ENCODE results near the gene SLC35D3. TPM values are rescaled to one million over a fixed set of nuclear protein-coding genes. Genes with fewer than 3 reads are reported as not detected.

SLC35D3 gene
- total and polyA plus RNA-seq, 2 donors (not counting 3 experiments of a cell fraction or from before 2014, with no cell fraction given), result not detected

DNA sequence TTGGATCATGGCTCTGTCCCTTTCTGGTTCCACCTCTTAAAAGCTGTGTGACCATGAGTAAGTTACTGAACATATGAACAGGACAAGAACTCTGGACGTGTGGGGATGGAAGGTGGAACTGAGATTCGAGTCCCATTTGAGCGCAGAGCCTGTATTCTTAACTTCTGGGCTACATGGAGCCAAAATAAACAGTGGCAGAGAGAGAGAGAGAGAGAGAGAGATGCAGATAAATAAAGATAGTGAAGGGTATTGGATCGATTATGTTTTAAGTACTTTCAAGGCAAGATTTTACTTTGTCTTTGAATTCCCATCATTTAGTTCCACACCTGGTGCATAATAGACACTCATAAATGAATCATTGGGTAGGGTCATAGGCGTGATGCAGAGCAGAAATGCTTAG lies 39.7 kb downstream of the SLC35D3 start:
- CTCF ChIA-PET, result no interaction called here
- no peak overlapping the region for H3K9ac ChIP-seq (replicated peaks; ENCODE audit: extremely low read depth, insufficient read depth, low read length)
- H2AFZ ChIP-seq (ENCODE audit: low read depth, low read length), result no peak overlapping the region
- dilution Hi-C loops (cut with MboI; ENCODE audit: extremely low pct_ligation_motif_present, low sequenced_read_pairs), result no loop called here
- DNase-seq (ENCODE audit: low read depth, low spot score) (no peak), FAIRE-seq (no peak)
- H3K79me2 ChIP-seq (ENCODE audit: control insufficient read depth, insufficient read depth, low read length), result no peaks in the 10 kb centered on the region
- no peaks in the 10 kb centered on the region for H4K20me1 ChIP-seq (replicated peaks; ENCODE audit: control insufficient read depth, extremely low read depth, insufficient read depth, low read length)
- intact Hi-C loops (cut with micrococcal nuclease), result no loop called here
- BruUV-seq (replicated peaks), result no TSS peak
- TF ChIP-seq POLR2A (IDR thresholded peaks at IDR 0.05; ENCODE audit: low read depth, low read length), result no peak
- TF ChIP-seq JUN (IDR thresholded peaks at IDR 0.05; ENCODE audit: borderline replicate concordance, insufficient read depth, insufficient read length, low read depth), result no peak
- TF ChIP-seq EZH2 (IDR thresholded peaks at IDR 0.05; ENCODE audit: borderline replicate concordance, low read depth, low read length, severe bottlenecking), result no peak
- TF ChIP-seq POLR2AphosphoS5 (IDR thresholded peaks at IDR 0.05; ENCODE audit: insufficient read depth, low read depth, low read length), result no peak
- no peak for TF ChIP-seq MYC (IDR thresholded peaks at IDR 0.05; ENCODE audit: low read depth, low read length)
- TF ChIP-seq, protein P1, sequence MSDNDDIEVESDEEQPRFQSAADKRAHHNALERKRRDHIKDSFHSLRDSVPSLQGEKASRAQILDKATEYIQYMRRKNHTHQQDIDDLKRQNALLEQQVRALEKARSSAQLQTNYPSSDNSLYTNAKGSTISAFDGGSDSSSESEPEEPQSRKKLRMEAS (IDR thresholded peaks at IDR 0.05; ENCODE audit: insufficient read depth, insufficient read length), result no peak
- TF ChIP-seq, protein P2, sequence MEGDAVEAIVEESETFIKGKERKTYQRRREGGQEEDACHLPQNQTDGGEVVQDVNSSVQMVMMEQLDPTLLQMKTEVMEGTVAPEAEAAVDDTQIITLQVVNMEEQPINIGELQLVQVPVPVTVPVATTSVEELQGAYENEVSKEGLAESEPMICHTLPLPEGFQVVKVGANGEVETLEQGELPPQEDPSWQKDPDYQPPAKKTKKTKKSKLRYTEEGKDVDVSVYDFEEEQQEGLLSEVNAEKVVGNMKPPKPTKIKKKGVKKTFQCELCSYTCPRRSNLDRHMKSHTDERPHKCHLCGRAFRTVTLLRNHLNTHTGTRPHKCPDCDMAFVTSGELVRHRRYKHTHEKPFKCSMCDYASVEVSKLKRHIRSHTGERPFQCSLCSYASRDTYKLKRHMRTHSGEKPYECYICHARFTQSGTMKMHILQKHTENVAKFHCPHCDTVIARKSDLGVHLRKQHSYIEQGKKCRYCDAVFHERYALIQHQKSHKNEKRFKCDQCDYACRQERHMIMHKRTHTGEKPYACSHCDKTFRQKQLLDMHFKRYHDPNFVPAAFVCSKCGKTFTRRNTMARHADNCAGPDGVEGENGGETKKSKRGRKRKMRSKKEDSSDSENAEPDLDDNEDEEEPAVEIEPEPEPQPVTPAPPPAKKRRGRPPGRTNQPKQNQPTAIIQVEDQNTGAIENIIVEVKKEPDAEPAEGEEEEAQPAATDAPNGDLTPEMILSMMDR (IDR thresholded peaks at IDR 0.05; ENCODE audit: extremely low read depth in 1 of 2, insufficient read depth in 1 of 2, low read depth in 1 of 2, low read length in 2 of 2), result no peak
- TF ChIP-seq FOS (IDR thresholded peaks at IDR 0.05; ENCODE audit: borderline replicate concordance, insufficient read depth, low read length), result no peak
- no peak for TF ChIP-seq GATA2 (IDR thresholded peaks at IDR 0.05; ENCODE audit: insufficient read depth, insufficient read length, low read depth, low read length)
- no peaks in the 10 kb centered on the region for H3K4me1 ChIP-seq (ENCODE audit: control insufficient read depth, extremely low read depth, insufficient read depth, low read length)
- no peak overlapping the region for H3K4me3 ChIP-seq (replicated peaks in 1 of 3; ENCODE audit: insufficient read depth in 1 of 3, low read depth in 1 of 3, low read length in 3 of 3)
- H3K4me2 ChIP-seq (ENCODE audit: insufficient read depth, low read length), result no peak overlapping the region
- no peaks in the 10 kb centered on the region for H3K9me1 ChIP-seq (replicated peaks; ENCODE audit: control insufficient read depth, extremely low read depth, insufficient read depth, low read length)
- no peaks in the 10 kb centered on the region for H3K9me3 ChIP-seq (replicated peaks; ENCODE audit: control insufficient read depth, insufficient read depth, low read length)
- H3K27ac ChIP-seq (ENCODE audit: insufficient read depth, low read depth, low read length), result no peak overlapping the region
- H3K27me3 ChIP-seq (ENCODE audit: control insufficient read depth in 2 of 2, insufficient read depth in 2 of 2, low read length in 2 of 2), result peaks cover 0 to 10% of the 10 kb centered on the region in 2 experiments
- no peaks in the 10 kb centered on the region for H3K36me3 ChIP-seq (ENCODE audit: control insufficient read depth in 2 of 2, extremely low read depth in 1 of 2, insufficient read depth in 2 of 2, low read length in 2 of 2)
- POLR2A ChIA-PET, result no interaction called here

Measured in endothelial cell of umbilical vein (primary cell).